ENCODE results near the gene MTCH1.
"Not testable (repeated sequence)": the region's sequence is repeated elsewhere in the genome, so short reads cannot be mapped to it uniquely, and the experiment has no call there.

Gene MTCH1

DNA sequence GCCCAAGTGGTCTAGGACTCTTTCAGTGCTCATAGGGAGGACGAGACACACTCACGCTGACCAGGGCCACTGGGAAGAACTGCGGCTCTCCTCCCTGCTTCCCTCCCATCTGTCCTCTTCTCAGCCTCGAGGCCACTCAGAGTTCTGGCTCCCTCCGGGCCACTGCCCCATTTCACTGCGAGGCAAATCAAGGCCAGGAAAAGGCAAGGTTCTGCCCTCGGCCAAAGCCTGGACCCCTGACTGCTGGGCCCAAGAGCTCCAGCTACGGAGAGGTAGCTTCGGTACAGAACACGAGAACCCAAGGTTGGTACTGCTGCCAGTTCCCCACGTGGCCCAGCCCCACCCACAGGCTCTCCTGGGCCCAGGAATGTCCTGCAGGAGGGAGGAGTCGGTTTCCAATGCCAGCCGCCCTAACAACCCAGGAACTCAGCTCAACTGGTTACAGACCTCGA is 16.7 kb downstream of the MTCH1 start:
- DNase-seq: no peak

DNA sequence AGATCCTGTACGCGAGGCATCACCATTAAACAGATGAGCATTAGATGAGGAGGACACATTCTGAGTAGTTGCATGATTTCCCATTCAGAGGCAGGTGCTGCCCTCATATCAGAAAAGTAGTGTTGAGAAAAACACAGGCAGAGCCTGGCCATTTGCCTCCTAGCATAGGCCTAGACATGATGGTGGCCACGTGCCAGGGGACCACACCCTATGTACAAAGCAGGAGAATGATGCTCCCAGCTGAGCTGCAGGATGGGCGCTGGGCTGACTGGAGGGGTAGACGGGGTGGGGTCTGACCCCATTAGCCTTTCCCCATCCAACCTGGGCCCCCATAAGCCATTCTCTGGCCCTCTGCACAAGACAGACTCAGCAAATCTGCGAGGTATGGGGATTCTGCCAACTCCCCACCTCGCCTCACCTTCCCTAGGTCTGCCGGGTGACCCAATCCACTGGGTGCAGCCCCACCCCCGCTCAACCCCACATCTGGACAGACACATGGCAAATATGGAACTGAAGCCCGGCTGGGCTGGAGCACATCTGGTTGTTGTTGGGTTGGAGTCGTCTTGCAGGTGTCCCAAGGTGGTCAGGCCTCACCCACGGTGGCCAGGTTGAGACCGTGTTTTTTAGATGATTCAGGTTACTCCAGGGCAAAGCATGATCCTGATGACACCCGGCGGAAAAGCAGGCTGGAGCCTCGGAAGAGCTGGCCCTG is 17.6 kb downstream of the MTCH1 start:
- DNase-seq: no peak

DNA sequence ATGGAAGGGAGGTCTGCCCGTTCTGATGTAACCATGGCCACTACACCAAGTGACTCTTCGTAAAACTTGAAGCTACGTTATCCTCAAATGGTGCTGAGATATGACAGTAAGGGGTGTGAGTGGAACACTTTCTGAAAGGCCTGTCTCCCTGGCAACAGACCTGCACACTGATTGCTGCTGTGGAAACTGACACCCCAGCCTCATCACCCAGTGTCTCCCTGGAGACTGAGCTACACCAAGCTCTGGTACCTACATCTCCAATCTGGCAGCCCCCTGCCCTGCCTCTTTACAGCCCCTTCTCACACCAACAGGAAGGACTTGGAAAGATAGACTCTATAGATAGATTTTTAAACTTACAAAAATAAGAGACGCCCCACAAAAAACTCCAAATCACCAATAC is 18.2 kb downstream of the MTCH1 start:
- no peak for DNase-seq

DNA sequence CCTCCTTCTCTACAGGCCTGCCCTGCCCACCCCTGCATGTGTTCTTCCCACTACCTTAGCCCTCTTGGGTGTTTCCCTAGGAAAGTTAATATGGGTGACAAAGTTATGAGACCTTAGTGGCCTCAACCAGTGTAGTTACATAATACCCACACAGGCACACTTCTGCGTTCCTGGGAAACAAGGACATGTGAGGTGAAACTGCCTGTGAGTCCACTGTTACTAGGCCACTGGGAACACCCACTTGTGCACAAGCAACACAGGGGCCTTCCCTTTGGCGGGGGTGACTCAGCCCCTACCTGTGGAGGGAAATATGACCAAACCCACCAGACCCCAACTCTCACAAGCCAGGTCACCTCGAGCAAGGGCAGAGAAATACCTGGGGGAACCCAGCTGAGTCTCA is 18.7 kb downstream of the MTCH1 start:
- no peak for DNase-seq

DNA sequence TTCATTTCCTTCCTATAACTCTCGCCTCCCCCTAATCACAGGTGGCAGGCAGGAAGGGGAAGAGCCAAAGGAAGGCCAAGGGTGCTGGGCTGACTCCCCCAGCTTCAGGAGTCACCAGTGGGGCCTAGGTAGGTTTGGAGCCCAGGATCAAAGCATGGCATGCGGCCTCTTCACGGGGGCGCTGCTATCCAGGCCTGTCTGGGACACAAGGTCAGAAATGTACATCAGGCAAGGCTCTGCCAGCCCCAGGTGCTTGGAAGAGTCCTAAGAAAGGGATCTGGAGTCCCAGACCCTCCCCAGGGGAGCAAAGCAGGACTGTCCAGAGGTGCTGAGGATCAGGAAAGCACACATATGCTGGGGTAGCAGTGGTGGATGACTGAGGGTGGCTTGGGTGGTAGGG is 21.1 kb downstream of the MTCH1 start:
- DNase-seq: no peak

DNA sequence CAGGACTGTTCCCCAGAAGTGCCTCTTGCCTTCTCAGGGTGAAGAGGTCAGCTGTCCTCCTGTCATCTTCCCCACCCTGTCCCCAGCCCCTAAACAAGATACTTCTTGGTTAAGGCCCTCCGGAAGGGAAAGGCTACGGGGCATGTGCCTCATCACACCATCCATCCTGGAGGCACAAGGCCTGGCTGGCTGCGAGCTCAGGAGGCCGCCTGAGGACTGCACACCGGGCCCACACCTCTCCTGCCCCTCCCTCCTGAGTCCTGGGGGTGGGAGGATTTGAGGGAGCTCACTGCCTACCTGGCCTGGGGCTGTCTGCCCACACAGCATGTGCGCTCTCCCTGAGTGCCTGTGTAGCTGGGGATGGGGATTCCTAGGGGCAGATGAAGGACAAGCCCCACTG is 21.6 kb downstream of the MTCH1 start:
- no peak for DNase-seq

DNA sequence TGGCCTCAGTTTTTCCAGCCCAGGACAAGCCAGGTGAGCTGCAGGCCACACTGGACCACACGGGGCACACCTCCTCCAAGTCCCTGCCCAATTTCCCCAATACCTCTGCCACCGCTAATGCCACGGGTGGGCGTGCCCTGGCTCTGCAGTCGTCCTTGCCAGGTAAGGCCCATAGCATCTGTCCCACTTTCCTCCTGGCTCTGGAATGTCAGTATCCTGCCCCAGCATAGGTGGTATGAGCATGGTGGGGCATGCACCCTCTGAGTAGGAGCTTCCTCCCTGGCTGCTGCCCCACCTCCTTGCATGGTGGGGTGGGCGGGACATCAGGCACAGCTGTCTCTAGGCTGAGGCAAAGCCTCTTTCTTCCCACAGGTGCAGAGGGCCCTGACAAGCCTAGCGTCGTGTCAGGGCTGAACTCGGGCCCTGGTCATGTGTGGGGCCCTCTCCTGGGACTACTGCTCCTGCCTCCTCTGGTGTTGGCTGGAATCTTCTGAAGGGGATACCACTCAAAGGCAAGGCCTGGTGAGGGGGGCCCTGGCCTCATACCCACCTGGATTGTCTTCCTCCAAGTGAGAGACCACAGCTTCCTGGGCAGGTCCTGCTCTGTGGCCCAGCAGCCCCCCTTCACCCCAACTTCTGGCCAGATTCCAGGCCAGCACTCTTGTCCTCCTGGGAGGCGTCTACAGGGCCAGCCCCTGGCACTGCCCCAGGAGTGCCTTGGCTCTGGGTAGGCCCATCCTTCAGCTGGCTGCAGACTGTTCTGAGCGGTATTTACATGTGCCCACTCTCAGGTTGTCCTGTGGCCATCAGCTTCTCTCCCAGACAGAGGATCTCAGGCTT is 22.3 kb downstream of the MTCH1 start:
- DNase-seq: peak; percentile 50 to 66

DNA sequence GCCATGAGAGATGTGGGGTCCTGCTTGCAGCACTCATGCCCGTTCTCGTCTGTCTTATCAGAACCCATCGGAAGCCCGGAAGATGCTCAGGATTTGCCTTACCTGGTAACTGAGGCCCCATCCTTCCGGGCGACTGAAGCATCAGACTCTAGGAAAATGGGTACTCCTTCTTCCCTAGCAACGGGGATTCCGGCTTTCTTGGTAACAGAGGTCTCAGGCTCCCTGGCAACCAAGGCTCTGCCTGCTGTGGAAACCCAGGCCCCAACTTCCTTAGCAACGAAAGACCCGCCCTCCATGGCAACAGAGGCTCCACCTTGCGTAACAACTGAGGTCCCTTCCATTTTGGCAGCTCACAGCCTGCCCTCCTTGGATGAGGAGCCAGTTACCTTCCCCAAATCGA is 23.1 kb downstream of the MTCH1 start:
- DNase-seq: peak; percentile 92

DNA sequence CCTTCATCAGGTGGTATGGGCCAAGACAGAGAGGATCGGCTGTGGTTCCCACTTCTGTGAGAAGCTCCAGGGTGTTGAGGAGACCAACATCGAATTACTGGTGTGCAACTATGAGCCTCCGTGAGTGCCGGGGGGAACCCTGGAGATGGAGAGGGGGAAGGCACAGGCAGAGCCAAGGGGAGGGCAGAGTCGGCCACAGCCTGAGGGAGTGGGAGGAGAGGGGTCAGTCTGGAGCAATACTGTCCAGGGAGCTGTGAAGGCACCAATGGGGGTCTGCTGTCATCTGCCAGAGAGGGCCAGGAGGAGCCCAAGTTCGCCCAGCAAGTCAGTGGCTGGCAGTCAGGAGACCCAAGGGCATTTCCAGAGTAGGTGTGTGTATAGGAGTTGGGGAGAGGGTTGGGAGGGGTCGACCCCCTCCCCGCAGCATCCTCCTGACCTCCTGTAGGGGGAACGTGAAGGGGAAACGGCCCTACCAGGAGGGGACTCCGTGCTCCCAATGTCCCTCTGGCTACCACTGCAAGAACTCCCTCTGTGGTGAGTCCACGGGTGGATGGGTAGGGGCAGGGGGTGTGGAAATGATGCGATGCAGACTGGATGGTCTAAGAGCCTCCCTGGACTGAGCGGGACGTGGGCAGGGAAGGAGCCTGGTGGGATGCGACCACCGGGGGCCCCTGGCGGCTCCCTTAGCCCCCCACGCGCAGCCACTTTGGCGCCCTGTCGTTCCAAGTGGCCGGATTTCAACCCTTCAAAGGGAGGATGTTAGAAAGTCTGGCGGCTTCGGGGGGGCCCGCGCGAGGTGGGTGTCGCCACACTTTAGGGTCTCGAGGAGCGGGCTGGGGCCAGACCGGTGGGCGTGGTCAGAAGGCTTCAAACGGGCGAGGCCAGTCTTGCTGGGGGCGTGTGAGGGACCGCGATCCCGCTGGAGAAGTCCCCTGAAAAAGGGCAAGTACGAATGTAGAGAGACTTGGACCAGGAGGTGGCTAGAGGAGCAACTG is 24.3 kb downstream of the MTCH1 start:
- no peak for DNase-seq

DNA sequence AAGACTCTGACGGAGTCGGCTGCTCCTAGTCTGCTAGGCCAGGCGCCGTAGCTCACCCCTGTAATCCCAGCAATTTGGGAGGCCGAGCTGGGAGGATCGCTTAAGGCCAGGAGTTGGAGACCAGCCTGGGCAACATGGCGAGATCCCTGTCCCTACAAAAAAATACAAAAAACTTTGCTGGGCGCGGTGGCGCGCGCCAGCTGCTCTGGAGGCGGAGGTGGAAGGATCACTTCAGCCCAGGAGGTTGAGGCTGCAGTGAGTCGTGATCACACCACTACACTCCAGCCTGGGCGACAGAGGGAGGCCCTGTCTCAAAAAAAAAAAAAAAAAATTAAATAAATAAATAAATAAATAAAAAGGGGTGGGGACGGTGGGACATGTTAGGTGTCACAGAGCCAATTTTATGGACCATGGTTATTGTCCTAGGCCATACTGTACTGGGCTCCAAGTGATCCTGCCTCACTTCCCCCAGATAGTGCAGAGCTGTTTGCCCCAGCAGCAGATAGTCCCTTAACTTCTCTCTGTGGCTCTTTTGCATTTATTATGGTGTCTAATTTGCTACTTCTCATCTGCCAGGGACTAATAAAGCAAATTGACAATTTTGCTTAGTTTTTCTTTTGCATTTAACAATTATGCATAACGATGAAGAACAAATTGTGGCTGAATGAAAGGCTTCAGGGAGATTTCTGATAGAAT is 26.3 kb downstream of the MTCH1 start:
- no peak for DNase-seq

DNA sequence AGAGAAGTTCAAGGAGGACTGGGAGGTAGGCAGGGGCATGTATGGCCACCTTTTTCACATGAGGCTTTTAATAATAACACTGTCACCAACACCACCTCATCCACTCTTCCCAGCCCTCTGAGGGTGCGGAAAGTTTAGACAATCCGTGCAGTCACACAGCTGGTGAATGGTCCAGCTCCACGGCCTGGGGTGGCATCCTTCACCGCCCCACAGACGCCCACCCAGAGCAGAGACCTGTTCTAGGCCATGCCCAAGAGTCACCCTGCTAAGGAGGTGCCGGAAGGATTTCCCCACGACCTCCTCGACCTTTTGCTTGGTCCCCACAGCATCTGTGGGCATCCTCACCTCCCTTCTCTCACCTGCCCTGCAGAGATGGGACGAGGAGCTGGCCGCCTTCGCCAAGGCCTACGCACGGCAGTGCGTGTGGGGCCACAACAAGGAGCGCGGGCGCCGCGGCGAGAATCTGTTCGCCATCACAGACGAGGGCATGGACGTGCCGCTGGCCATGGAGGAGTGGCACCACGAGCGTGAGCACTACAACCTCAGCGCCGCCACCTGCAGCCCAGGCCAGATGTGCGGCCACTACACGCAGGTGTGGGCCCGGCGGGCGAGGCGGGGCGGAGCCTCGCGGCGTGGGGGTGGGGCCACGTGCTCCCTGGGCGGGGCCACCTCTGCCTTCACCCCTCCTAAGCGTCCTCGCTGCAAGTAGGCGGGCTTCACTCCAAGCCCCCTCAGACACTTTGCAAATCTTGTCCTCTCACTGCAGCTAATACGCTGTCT is 27.0 kb downstream of the MTCH1 start:
- DNase-seq: no peak

DNA sequence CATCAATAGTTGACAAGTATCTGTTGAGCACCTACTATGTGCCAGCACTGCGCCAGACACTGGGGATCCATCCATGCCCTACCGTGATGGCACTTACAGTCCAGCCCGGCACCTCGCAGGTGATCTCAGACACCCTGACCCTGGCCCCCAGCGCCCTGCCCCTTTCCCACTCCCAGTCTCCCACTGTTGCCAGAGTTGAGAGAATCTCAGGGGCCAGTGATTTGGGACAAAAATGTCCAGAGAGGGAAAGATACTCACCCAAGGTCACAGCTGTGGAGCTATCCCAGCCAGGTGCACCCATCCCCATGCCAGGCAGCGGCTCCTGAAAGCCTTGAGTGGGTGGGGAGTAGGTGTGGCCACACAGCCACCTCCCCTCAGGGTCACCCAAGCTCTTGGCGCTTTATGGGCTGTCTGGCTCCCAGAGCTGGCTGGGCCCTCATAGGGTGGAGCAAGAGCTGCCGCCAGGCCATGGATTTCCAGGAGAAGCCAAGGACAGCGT is 28.2 kb downstream of the MTCH1 start:
- DNase-seq: no peak

DNA sequence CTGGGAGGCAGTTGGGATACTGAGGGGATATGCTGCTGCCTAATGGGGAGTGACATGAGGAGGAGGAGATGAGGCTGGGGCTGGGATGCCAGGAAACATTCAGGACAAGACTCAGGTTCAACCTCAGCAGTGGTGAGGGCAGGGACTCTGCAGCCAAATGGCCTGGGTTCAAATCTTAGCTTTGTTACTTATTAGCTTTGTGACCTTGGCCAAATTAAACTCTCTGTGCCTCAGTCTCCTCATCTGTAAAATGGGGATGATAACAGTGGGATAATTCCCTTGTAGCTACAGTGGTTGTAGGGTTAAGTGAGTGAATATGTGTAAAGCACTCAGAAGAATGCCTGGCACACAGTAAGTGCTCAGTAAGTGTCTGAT is 29.6 kb downstream of the MTCH1 start:
- no peak for DNase-seq

DNA sequence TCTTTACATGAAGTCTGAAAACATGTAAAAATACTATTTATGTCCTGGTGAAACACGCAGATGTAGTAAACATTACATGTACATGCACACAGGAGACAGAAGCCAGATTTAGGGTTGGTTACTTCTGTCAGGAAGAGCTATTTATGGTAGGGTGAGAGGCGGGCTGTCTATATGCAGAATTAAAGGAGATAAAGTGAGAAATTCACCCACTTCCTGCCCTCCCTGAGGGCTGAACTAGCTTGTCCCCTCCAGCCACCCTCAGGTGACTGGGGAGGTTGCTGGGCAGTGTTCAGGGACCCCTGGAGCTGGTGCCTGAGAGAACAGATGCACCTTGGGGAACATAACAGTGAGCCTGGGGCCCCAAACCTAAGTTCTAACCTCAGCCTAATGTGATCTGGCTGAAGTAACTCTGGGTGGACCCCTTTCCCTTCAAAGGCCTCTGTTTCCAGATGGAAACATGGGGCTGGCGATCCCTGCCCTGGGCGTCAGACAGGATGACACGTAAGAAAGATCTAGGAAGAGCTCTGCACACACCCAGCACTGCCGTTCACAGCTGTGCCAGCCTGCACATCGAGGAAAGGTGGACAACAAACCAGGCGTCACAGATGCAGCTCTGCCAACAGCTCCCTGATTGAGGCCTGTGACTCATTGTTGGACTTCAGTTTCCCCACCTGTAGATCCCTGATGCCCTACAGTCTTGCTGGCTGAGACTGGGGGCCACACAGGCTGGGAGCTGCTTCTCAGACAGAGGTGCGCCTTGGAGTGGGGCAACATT is 30.1 kb downstream of the MTCH1 start:
- DNase-seq: no peak

DNA sequence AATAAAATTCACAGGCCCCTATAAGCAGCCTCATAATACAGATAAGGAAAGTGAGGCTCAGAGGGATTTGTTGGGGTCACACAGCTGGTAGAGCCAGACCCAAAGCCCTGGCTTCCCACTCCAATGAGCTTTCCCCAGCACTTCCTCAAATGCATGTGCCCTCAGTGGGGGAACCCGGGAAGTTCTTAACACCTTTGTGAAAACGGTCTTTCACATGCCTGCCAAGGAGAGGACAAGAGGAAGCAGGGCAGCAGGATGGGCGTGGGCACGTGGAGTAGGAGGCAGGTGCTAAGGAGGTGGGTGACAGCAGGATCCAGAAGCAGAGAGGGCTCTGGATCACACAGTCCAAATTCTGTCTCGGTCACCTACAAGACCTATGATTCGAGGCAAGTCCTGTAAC is 30.9 kb downstream of the MTCH1 start:
- no peak for DNase-seq

DNA sequence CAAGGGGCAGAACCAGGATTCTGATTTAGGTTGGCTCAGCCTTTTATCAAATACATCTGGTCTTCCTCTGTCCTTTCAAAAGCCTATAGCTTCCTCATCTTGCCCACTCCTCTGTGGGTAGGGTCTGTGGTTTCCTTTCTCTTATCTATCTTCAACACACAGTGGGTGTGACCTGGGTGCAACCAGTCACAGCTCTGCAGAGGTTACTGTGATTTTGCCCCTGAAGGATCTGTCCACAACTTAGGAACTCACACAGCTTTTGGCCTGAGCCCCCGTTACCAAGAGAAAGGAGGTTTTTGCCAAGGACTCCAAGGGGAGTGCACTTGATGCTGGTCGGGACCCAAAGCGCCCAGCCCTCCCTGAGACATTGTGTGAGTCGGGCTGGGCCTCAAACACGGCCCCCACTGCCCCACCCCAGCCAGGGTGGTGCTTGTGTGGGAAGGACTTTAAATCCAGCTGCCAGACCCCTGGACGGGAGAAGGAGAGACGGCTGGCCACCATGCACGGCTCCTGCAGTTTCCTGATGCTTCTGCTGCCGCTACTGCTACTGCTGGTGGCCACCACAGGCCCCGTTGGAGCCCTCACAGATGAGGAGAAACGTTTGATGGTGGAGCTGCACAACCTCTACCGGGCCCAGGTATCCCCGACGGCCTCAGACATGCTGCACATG is 31.6 kb downstream of the MTCH1 start, which contains the start of gene PI16:
Gene PI16, plus strand, starts transcription at position 477 of the 670 bp plus-strand sequence. Its CDS starts 23 bp downstream, at position 500.
- DNase-seq: peak in 1 of 2 donors; percentile 51

DNA sequence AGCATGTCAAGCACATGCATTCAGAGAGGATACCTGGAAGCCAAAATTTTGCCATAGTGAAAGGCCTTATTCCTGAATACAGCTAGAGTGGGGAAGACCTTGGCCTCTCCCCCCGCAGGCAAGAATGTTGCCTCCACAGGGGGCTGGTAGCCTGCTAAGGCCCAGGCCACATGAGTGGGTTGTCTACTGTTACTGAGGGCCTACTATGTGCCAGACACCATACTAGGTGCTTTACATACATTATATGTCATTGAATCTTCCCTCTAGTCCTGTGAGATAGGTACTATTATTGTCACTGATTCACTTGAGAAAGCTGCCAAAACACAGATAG is 32.1 kb downstream of the MTCH1 start:
- DNase-seq: no peak

DNA sequence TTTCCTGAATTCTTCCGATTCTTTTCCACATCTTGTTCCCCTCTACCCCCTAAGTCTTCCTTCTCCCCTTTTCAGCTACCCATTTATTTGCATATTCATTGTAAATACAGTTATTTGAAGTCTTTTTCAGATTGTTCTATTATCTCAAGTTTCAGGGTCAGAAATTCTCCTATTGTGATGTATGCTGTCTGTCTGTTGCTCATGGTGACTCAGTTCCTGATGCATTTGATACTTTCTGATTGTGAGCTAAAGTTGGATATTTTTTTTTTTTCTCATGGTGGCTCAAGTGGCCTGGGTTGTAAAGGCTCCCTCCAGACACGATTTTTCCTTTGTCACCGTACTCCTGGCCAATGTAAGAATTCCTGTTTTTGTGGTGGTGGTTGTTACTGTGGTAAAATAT is 36.4 kb downstream of the MTCH1 start:
- no peak for DNase-seq

DNA sequence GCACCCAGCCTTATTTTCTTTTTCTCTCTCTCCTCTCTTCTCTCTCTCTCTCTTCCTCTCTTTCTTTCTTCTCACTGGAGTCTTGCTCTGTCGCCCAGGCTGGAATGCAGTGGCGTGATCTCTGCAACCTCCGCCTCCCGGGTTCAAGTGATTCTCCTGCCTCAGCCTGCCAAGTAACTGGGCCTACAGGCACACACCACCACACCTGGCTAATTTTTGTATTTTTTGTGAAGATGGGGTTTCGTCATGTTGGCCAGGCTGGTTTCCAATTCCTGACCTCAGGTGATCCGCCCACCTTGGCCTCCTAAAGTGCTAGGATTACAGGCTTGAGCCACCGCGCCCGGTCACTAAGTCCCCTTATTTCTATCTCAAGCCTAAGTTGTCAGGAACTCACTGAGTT is 36.9 kb downstream of the MTCH1 start:
- not testable (repeated sequence) for DNase-seq

Data from CD4-positive, alpha-beta T cell treated with Interleukin-4 for 1 hour (primary cell).